Endothelial cell of umbilical vein (primary cell): ENCODE results near the gene ZNF766. TPM values are rescaled to one million over a fixed set of nuclear protein-coding genes. Genes with fewer than 3 reads are reported as not detected.

Source experiments
- BruUV-seq: library from RNA; stranded (reverse); fragments of 400-500 nt; replicated peaks from 2 replicates; lab custom pipeline; 2021; lab: Mats Ljungman, UMichigan
- CTCF ChIA-PET: fragments of 300-600, 350-600 bp; sonication (Branson Sonifier 250); formaldehyde crosslinking; loops from one replicate; lab custom pipeline; 2021; ENCODE audit warnings: antibody characterized with exemption, inconsistent platforms; lab: Charles Lee
- POLR2A ChIA-PET: fragments of 300-600, 350-600 bp; sonication (Branson Sonifier 250); formaldehyde crosslinking; loops from one replicate; lab custom pipeline; 2021; ENCODE audit warnings: antibody characterized with exemption, inconsistent platforms; lab: Charles Lee
- DNase-seq: peaks from one replicate; pipeline ENCODE4 v3.0.0-alpha.2; 2011; ENCODE audit warnings: low read depth, low spot score
- FAIRE-seq: peaks from 2 replicates; lab custom pipeline; 2011; peaks lifted over from hg19 to GRCh38; lab: Jason Lieb, UNC
- H2AFZ ChIP-seq: 2 replicates; pipeline ENCODE4 v1.6.0; 2012; ENCODE audit warnings: low read depth, low read length, control low read depth, inconsistent platforms
- H3K27ac ChIP-seq: 2 replicates; pipeline ENCODE4 v1.5.1; 2011; ENCODE audit warnings: low read depth, mild to moderate bottlenecking, control low read depth, low read length, moderate library complexity; ENCODE audit not compliant: insufficient read depth
- H3K27me3 ChIP-seq, 2 experiments: 2 replicates each; pipeline versions ENCODE4 v1.6.0 to v1.6.1; 2011; ENCODE audit warnings: low read length in 2 of 2, mixed read lengths in 1 of 2; ENCODE audit not compliant: control insufficient read depth in 2 of 2, insufficient read depth in 2 of 2
- H3K36me3 ChIP-seq, 2 experiments: 2 replicates in 1 of 2; 3 replicates in 1 of 2; pipeline ENCODE4 v1.5.1; 2011; ENCODE audit warnings: low read length in 2 of 2, mild to moderate bottlenecking in 1 of 2, moderate library complexity in 1 of 2; ENCODE audit not compliant: control insufficient read depth in 2 of 2, insufficient read depth in 2 of 2; ENCODE audit errors: extremely low read depth in 1 of 2
- H3K4me1 ChIP-seq: 3 replicates; pipeline ENCODE4 v1.5.1; 2011; ENCODE audit warnings: mild to moderate bottlenecking, low read length; ENCODE audit not compliant: control insufficient read depth, insufficient read depth; ENCODE audit errors: extremely low read depth
- H3K4me2 ChIP-seq: 2 replicates; pipeline ENCODE4 v1.6.1; 2011; ENCODE audit warnings: low read length, control low read depth, mixed read lengths; ENCODE audit not compliant: insufficient read depth
- H3K4me3 ChIP-seq, 3 experiments: fragments of 200-600 bp in 1 of 3; sonication (generic), shearing (Covaris generic) in 1 of 3; replicated peaks in 1 of 3; 2 replicates each; pipeline ENCODE4 v1.5.1; 2011 to 2016; ENCODE audit warnings: control low read depth in 3 of 3, low read length in 3 of 3, mild to moderate bottlenecking in 2 of 3, inconsistent platforms in 1 of 3, low read depth in 1 of 3, moderate library complexity in 1 of 3; ENCODE audit not compliant: insufficient read depth in 1 of 3
- H3K79me2 ChIP-seq: 2 replicates; pipeline ENCODE4 v1.6.0; 2012; ENCODE audit warnings: low read length, inconsistent platforms; ENCODE audit not compliant: control insufficient read depth, insufficient read depth
- H3K9ac ChIP-seq: replicated peaks from 2 replicates; pipeline ENCODE3; 2011; ENCODE audit warnings: low read length, control low read depth; ENCODE audit not compliant: insufficient read depth; ENCODE audit errors: extremely low read depth
- H3K9me1 ChIP-seq: replicated peaks from 3 replicates; pipeline ENCODE4 v1.6.0; 2011; ENCODE audit warnings: mild to moderate bottlenecking, low read length; ENCODE audit not compliant: control insufficient read depth, insufficient read depth; ENCODE audit errors: extremely low read depth
- H3K9me3 ChIP-seq: replicated peaks from 2 replicates; pipeline ENCODE4 v1.5.1; 2012; ENCODE audit warnings: low read length, inconsistent platforms; ENCODE audit not compliant: control insufficient read depth, insufficient read depth
- H4K20me1 ChIP-seq: replicated peaks from 2 replicates; pipeline ENCODE3; 2011; ENCODE audit warnings: mild to moderate bottlenecking, low read length; ENCODE audit not compliant: control insufficient read depth, insufficient read depth; ENCODE audit errors: extremely low read depth
- EZH2 ChIP-seq: IDR thresholded peaks from 2 replicates; pipeline ENCODE4 v1.6.1; 2012; ENCODE audit warnings: borderline replicate concordance, low read depth, mild to moderate bottlenecking, moderate library complexity, low read length, inconsistent platforms; ENCODE audit not compliant: severe bottlenecking
- FOS ChIP-seq: IDR thresholded peaks from 2 replicates; pipeline ENCODE4 v1.6.1; 2011; ENCODE audit warnings: mild to moderate bottlenecking, low read length, moderate library complexity, borderline replicate concordance; ENCODE audit not compliant: insufficient read depth
- GATA2 ChIP-seq: IDR thresholded peaks from 2 replicates; pipeline ENCODE4 v1.7.0; 2011; ENCODE audit warnings: low read depth, mild to moderate bottlenecking, moderate library complexity, mixed read lengths, low read length; ENCODE audit not compliant: insufficient read length, insufficient read depth
- JUN ChIP-seq: IDR thresholded peaks from 2 replicates; pipeline ENCODE4 v1.6.1; 2011; ENCODE audit warnings: borderline replicate concordance, low read depth; ENCODE audit not compliant: insufficient read length, insufficient read depth
- MYC ChIP-seq: IDR thresholded peaks from one replicate; pipeline ENCODE4 v1.6.1; 2011; ENCODE audit warnings: mild to moderate bottlenecking, low read depth, low read length
- POLR2A ChIP-seq: IDR thresholded peaks from 2 replicates; pipeline ENCODE4 v1.6.1; 2012; ENCODE audit warnings: low read depth, mild to moderate bottlenecking, control low read depth, low read length
- POLR2AphosphoS5 ChIP-seq: IDR thresholded peaks from 2 replicates; pipeline ENCODE4 v1.6.1; 2012; ENCODE audit warnings: low read depth, mild to moderate bottlenecking, control low read depth, low read length, moderate library complexity; ENCODE audit not compliant: insufficient read depth
- dilution Hi-C: fragments of 300-500 bp; cut with MboI; formaldehyde crosslinking; loops from one replicate; pipeline ENCODE4 v1.15.0; 2019; ENCODE audit warnings: low sequenced_read_pairs; ENCODE audit not compliant: extremely low pct_ligation_motif_present
- intact Hi-C: fragments of 100-400 bp; cut with micrococcal nuclease; formaldehyde crosslinking; loops from one replicate; pipeline ENCODE4 v1.10.0; 2022
- polyA plus RNA-seq, 4 experiments: library from polyadenylated mRNA; depleted of rRNA in 3 of 4; stranded (reverse) in 3 of 4; unstranded in 1 of 4; fragments of >200 nt; gene quantifications; 2 replicates each; pipeline versions ENCODE4 v1.2.1 to v1.2.3, GENCODE V29; 2011 to 2012; ENCODE audit warnings: missing spikeins in 1 of 4
- total RNA-seq: library from RNA; stranded (reverse); gene quantifications from 2 replicates; pipeline ENCODE4 v1.2.3, GENCODE V29; 2021
- TF ChIP-seq, protein P1 (sequence below): IDR thresholded peaks from 2 replicates; pipeline ENCODE4 v1.6.1; 2011; ENCODE audit not compliant: insufficient read depth, insufficient read length
- TF ChIP-seq, protein P2 (sequence below), 2 donors: IDR thresholded peaks; 1 replicate in 1 of 2; 2 replicates in 1 of 2; pipeline ENCODE4 v1.5.1; 2011; ENCODE audit warnings: low read length in 2 of 2, mild to moderate bottlenecking in 2 of 2, moderate library complexity in 2 of 2, control low read depth in 1 of 2, inconsistent platforms in 1 of 2, low read depth in 1 of 2; ENCODE audit not compliant: insufficient read depth in 1 of 2; ENCODE audit errors: extremely low read depth in 1 of 2

Gene ZNF766
- total and polyA plus RNA-seq, 2 donors (not counting 3 experiments of a cell fraction or from before 2014, with no cell fraction given): 2.9 to 8.9 TPM

DNA sequence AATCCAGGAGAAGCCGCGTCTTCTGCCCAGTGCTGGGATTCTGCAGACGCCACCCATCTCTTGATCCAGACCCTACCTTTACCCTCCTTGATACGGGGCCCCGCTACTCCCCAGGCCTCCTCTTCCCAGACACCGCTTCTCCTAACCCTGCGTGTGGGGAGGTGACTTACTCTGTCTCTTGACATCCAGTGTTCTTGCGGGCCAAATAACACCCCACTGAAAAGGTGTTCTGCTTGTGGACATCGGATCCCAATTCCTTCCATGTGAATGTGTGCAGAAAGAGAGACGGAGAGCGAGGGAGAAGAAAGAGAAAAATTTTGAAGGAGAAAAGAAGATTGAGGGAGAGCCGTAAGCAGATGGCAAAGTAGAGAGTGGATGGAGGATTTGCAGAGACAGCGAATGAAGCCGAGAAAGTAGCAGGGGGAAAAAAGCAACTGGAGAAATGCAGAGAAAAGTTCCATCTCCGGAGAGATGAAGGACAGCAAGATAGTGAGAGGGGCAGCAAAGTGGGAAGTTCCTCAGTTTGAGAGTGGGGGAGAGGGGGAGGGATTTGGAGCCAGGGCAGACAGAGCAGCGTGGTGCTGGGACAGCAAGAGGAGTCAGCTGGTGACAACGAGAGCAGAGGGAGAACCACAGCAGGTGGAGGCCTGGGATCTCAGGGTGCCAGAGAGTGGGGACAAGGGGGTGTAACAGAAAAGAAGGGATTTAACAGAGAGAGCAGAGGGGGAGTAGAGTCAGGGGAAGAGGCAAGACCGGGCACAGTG, 28.4 kb downstream of the ZNF766 start:
- Histone ChIP-seq H3K4me1 (peaks cover 4% of the 10 kb centered on the region), H3K9me1 (no peaks in the 10 kb centered on the region), H3K79me2 (peaks cover 3% of the 10 kb centered on the region), H4K20me1 (no peaks in the 10 kb centered on the region), H3K36me3 (peaks cover 7 to 15% of the 10 kb centered on the region in 2 experiments), H3K27ac (peak overlapping the region; percentile 97), H2AFZ (peak overlapping the region; percentile 96), H3K9ac (peak overlapping the region; percentile 99), H3K27me3 (no peaks in the 10 kb centered on the region), H3K4me2 (peak overlapping the region; percentile 85), H3K9me3 (no peaks in the 10 kb centered on the region), H3K4me3 (peak overlapping the region; percentile 64 to 97 (median 97))
- DNase-seq: peak; percentile 3
- BruUV-seq: no TSS peak
- no peak for TF ChIP-seq GATA2
- TF ChIP-seq, protein P1, sequence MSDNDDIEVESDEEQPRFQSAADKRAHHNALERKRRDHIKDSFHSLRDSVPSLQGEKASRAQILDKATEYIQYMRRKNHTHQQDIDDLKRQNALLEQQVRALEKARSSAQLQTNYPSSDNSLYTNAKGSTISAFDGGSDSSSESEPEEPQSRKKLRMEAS: no peak
- TF ChIP-seq EZH2: no peak
- dilution Hi-C loops (no loop called here), intact Hi-C loops (loop anchor here (1.0 to 2.0 kb wide), 3 partner anchors 28 to 230 kb away; partner anchors contain the start of genes ZNF610, ZNF766 and ZNF808)
- FAIRE-seq: no peak
- ChIA-PET POLR2A (no interaction called here), CTCF (no interaction called here)

DNA sequence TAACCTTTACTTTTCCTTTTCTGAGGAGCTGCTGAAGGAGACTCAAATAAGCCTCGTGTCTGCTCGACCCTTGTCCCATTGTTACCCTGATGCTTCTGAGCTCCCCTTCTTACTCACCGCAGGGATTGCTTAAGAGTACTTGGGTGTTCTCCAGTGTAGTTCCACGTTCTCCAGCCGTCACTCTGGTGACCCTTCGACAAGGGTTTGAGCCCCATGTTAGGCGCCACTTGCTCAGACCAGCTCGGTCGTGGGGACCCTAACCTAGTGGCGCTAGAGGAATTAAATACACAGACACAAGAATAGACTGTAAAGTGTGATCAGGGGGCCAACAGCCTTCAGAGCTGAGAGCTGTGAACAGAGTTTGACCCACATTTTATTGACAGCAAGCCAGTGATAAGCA, 37.9 kb downstream of the ZNF766 start:
- Histone ChIP-seq H3K4me1 (no peaks in the 10 kb centered on the region), H3K4me2 (no peak overlapping the region), H3K36me3 (peaks cover 0 to 15% of the 10 kb centered on the region in 2 experiments), H3K9me1 (no peaks in the 10 kb centered on the region), H2AFZ (no peak overlapping the region), H3K9ac (no peak overlapping the region), H4K20me1 (no peaks in the 10 kb centered on the region), H3K4me3 (no peak overlapping the region), H3K79me2 (no peaks in the 10 kb centered on the region), H3K27ac (no peak overlapping the region), H3K27me3 (no peaks in the 10 kb centered on the region), H3K9me3 (peaks cover 9% of the 10 kb centered on the region)
- FAIRE-seq (no peak), DNase-seq (peak; percentile 8)
- no peak for TF ChIP-seq GATA2
- no peak for TF ChIP-seq FOS
- TF ChIP-seq POLR2AphosphoS5: no peak
- TF ChIP-seq, protein P1: no peak
- no peak for TF ChIP-seq POLR2A
- no peak for TF ChIP-seq JUN
- no peak for TF ChIP-seq MYC
- no peak for TF ChIP-seq EZH2
- TF ChIP-seq, protein P2, sequence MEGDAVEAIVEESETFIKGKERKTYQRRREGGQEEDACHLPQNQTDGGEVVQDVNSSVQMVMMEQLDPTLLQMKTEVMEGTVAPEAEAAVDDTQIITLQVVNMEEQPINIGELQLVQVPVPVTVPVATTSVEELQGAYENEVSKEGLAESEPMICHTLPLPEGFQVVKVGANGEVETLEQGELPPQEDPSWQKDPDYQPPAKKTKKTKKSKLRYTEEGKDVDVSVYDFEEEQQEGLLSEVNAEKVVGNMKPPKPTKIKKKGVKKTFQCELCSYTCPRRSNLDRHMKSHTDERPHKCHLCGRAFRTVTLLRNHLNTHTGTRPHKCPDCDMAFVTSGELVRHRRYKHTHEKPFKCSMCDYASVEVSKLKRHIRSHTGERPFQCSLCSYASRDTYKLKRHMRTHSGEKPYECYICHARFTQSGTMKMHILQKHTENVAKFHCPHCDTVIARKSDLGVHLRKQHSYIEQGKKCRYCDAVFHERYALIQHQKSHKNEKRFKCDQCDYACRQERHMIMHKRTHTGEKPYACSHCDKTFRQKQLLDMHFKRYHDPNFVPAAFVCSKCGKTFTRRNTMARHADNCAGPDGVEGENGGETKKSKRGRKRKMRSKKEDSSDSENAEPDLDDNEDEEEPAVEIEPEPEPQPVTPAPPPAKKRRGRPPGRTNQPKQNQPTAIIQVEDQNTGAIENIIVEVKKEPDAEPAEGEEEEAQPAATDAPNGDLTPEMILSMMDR (IDR thresholded peaks at IDR 0.05; ENCODE audit: extremely low read depth in 1 of 2, insufficient read depth in 1 of 2, low read depth in 1 of 2, low read length in 2 of 2): no peak
- POLR2A ChIA-PET: interaction anchor here (0.7 kb wide), 1 partner anchor 117 kb away, joined by 5 read pairs; the partner anchor contains the start of gene PPP2R1A
- intact Hi-C loops (no loop called here), dilution Hi-C loops (no loop called here)
- BruUV-seq: no TSS peak
- CTCF ChIA-PET: no interaction called here
